ENCODE data around the gene CENPM.

The CENPM gene

DNA sequence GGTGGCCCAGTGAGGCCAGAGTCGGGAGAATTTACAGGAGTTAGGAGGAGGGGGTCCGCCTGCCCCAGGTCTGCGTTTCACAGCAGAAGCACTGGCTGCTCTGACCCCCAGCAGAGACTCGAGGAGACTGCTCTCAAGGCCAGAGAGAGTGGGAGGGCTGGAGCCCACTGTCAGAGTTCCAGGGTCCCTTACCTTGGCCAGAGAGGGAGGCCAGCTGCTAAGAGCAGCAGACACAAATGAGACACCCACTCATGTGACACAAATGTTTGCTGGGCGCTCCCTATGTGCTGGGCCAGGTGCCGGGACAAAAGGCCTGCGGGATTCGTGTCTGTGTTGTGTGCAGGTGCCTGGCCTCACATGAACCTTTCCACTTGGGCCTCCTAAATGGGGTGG is 17.5 kb downstream of the CENPM start:
- Histone ChIP-seq H3K36me3 (ENCODE audit: insufficient read depth, low read length) (no peaks in the 10 kb centered on the region; the same call in 1 of the 2 replicates), H3K79me2 (ENCODE audit: insufficient read depth, low read length) (no peaks in the 10 kb centered on the region), H3K4me2 (ENCODE audit: low read depth, low read length, poor library complexity, severe bottlenecking) (no peak overlapping the region), H3K9me2 (replicated peaks; ENCODE audit: low read depth, low read length) (no peaks in the 10 kb centered on the region), H3K4me1 (ENCODE audit: insufficient read depth, low read length, poor library complexity, severe bottlenecking) (no peaks in the 10 kb centered on the region), H3K27me3 (ENCODE audit: insufficient read depth, low read length, poor library complexity, severe bottlenecking) (no peaks in the 10 kb centered on the region), H3K4me3 (ENCODE audit: low read length, poor library complexity, severe bottlenecking) (no peak overlapping the region), H4K20me1 (ENCODE audit: insufficient read depth, low read length, poor library complexity, severe bottlenecking) (no peaks in the 10 kb centered on the region), H3K9me3 (ENCODE audit: insufficient read depth, low read depth, low read length) (no peaks in the 10 kb centered on the region), H3F3A (ENCODE audit: low read depth) (no peaks in the 10 kb centered on the region), H2AFZ (ENCODE audit: low read length) (no peak overlapping the region), H3K9ac (ENCODE audit: low read depth, low read length, poor library complexity, severe bottlenecking) (no peak overlapping the region)
- TF ChIP-seq, protein P1, sequence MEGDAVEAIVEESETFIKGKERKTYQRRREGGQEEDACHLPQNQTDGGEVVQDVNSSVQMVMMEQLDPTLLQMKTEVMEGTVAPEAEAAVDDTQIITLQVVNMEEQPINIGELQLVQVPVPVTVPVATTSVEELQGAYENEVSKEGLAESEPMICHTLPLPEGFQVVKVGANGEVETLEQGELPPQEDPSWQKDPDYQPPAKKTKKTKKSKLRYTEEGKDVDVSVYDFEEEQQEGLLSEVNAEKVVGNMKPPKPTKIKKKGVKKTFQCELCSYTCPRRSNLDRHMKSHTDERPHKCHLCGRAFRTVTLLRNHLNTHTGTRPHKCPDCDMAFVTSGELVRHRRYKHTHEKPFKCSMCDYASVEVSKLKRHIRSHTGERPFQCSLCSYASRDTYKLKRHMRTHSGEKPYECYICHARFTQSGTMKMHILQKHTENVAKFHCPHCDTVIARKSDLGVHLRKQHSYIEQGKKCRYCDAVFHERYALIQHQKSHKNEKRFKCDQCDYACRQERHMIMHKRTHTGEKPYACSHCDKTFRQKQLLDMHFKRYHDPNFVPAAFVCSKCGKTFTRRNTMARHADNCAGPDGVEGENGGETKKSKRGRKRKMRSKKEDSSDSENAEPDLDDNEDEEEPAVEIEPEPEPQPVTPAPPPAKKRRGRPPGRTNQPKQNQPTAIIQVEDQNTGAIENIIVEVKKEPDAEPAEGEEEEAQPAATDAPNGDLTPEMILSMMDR (conservative IDR thresholded peaks at IDR 0.05; ENCODE audit: low read length): no peak
- no peak for TF ChIP-seq EZH2phosphoT487 (IDR thresholded peaks at IDR 0.05; ENCODE audit: borderline replicate concordance)

- H3K79me2 ChIP-seq (ENCODE audit: insufficient read depth, low read length): no peaks in the 10 kb centered on the region
- H3K4me2 ChIP-seq (ENCODE audit: low read depth, low read length, poor library complexity, severe bottlenecking): no peak overlapping the region
- no peaks in the 10 kb centered on the region for H4K20me1 ChIP-seq (ENCODE audit: insufficient read depth, low read length, poor library complexity, severe bottlenecking)
- H3K36me3 ChIP-seq (ENCODE audit: insufficient read depth, low read length): no peaks in the 10 kb centered on the region; the same call in 1 of the 2 replicates
- no peaks in the 10 kb centered on the region for H3K27me3 ChIP-seq (ENCODE audit: insufficient read depth, low read length, poor library complexity, severe bottlenecking)
- no peaks in the 10 kb centered on the region for H3K4me1 ChIP-seq (ENCODE audit: insufficient read depth, low read length, poor library complexity, severe bottlenecking)
- H3K4me3 ChIP-seq (ENCODE audit: low read length, poor library complexity, severe bottlenecking): no peak overlapping the region
- no peak overlapping the region for H3K9ac ChIP-seq (ENCODE audit: low read depth, low read length, poor library complexity, severe bottlenecking)
- TF ChIP-seq, protein P1 (conservative IDR thresholded peaks at IDR 0.05; ENCODE audit: low read length): no peak
- TF ChIP-seq EZH2phosphoT487 (IDR thresholded peaks at IDR 0.05; ENCODE audit: borderline replicate concordance): no peak
- H3K9me3 ChIP-seq (ENCODE audit: insufficient read depth, low read depth, low read length): no peaks in the 10 kb centered on the region
- H3K9me2 ChIP-seq (replicated peaks; ENCODE audit: low read depth, low read length): no peaks in the 10 kb centered on the region
- H3F3A ChIP-seq (ENCODE audit: low read depth): no peaks in the 10 kb centered on the region
- no peak overlapping the region for H2AFZ ChIP-seq (ENCODE audit: low read length)
These were observed 18.1 kb downstream of the CENPM start for GRCh38 chr22:41928593-41929417.

DNA sequence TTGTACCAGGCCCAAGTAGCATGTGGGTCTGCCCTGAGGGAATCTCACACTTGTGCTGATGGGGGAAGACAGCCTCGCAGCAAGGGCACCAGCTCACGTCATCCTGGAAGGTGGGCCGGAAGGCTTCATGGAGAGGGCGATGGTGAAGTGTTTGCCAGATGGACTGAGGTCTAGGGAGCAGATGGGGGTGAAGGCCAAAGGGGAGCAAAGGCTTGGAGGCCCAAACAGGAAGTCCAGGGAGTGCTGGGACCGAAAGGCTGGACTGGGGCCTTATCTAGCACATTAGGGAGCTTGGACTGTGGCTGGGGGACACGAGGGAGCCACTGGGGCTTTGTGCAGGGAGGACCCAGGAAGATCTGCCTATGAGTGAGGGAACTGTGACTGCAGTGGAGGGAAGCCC is 19.1 kb downstream of the CENPM start:
- H3K27me3 ChIP-seq (ENCODE audit: insufficient read depth, low read length, poor library complexity, severe bottlenecking): no peaks in the 10 kb centered on the region
- H3F3A ChIP-seq (ENCODE audit: low read depth): no peaks in the 10 kb centered on the region
- H3K9me3 ChIP-seq (ENCODE audit: insufficient read depth, low read depth, low read length): no peaks in the 10 kb centered on the region
- no peak overlapping the region for H3K4me2 ChIP-seq (ENCODE audit: low read depth, low read length, poor library complexity, severe bottlenecking)
- no peaks in the 10 kb centered on the region for H3K4me1 ChIP-seq (ENCODE audit: insufficient read depth, low read length, poor library complexity, severe bottlenecking)
- no peak overlapping the region for H2AFZ ChIP-seq (ENCODE audit: low read length)
- H3K36me3 ChIP-seq (ENCODE audit: insufficient read depth, low read length): no peaks in the 10 kb centered on the region; the same call in 1 of the 2 replicates
- H3K4me3 ChIP-seq (ENCODE audit: low read length, poor library complexity, severe bottlenecking): no peak overlapping the region
- H3K9me2 ChIP-seq (replicated peaks; ENCODE audit: low read depth, low read length): no peaks in the 10 kb centered on the region
- no peaks in the 10 kb centered on the region for H4K20me1 ChIP-seq (ENCODE audit: insufficient read depth, low read length, poor library complexity, severe bottlenecking)
- no peak overlapping the region for H3K9ac ChIP-seq (ENCODE audit: low read depth, low read length, poor library complexity, severe bottlenecking)
- no peak for TF ChIP-seq EZH2phosphoT487 (IDR thresholded peaks at IDR 0.05; ENCODE audit: borderline replicate concordance)
- no peaks in the 10 kb centered on the region for H3K79me2 ChIP-seq (ENCODE audit: insufficient read depth, low read length)
